Inflammatory macrophage treated with lipopolysaccharide for 4 hours (primary cell): ENCODE results near the gene GNB3.
"Not testable (repeated sequence)": the region's sequence is repeated elsewhere in the genome, so short reads cannot be mapped to it uniquely, and the experiment has no call there.

Source experiments
- DNase-seq: peaks from one replicate; pipeline ENCODE4 v3.0.0-alpha.2; 2020

The GNB3 gene

DNA sequence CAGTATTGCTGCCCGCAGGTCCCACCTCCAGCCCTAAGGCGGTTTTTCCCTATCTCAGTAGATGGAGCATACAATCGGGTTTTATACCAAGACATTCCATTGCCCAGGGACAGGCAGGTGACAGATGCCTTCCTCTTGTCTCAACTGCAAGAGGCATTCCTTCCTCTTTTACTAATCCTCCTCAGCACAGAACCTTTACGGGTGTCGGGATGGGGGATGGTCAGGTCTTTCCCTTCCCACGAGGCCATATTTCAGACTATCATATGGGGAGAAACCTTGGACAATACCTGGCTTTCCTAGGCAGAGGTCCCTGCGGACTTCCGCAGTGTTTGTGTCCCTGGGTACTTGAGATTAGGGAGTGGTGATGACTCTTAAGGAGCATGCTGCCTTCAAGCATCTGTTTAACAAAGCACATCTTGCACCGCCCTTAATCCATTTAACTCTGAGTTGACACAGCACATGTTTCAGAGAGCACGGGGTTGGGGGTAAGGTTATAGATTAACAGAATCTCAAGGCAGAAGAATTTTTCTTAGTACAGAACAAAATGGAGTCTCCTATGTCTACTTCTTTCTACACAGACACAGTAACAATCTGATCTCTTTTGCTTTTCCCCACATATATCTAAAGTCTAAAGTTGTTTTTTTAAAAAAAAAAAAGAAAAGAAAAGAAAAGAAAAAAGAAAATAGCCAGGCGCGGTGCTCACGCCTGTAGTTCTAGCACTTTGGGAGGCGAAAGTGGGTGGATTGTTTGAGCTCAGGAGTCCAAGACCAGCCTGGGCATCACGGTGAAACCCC lies 45.7 kb downstream of the GNB3 start:
- not testable (repeated sequence) for DNase-seq

DNA sequence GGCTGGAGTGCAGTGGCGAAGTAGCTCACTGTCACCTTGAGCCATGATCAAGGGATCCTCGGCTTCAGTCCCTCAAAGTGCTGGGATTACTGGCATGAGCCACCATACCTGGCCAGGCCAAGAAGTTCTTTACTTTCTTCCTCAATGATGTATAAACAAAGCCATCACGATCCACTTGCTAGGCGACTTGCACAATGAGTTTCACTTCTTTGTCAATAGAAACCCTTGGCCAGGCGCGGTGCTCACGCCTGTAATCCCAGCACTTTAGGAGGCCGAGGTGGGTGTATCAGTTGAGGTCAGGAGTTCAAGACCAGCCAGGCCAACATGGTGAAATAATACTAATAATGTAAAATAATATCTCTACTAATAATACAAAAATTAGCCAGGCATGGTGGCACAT lies 46.7 kb downstream of the GNB3 start:
- peak; percentile 78 for DNase-seq

DNA sequence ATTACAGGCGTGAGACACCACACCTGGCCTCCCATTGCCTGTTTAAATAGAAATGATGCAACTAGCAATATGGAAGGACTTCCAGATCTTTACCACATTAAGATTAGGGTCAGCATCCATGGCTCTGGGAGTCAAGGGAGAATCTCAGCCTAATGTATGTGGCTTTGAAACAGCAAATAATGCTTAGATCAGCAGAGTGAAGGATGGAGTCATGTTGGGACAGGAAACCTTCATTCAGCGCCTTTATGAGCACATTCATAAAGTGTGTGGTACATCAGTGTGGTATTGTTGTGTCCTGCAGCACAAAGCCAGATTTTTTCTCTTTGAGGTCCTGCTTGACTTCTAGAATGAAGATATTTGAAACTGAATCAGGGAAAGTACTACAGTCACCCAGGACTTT lies 47.6 kb downstream of the GNB3 start:
- no peak for DNase-seq

DNA sequence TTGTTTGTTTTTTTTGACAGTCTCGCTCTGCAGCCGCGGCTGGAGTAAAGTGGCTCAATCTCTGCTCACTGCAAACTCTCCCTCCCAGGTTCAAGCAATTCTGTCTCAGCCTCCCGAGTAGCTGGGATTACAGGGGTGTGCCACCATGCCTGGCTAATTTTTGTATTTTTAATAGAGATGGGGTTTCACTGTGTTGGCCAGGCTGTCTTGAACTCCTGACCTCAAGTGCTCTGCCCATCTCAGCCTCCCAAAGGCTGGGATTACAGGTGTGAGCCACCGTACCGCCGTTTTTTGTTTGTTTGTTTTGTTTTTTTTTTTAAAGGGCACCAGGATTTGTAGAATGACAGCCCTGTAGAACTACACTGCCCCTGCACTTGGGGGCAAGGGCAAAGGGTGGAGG lies 48.1 kb downstream of the GNB3 start:
- DNase-seq, result not testable (repeated sequence)

DNA sequence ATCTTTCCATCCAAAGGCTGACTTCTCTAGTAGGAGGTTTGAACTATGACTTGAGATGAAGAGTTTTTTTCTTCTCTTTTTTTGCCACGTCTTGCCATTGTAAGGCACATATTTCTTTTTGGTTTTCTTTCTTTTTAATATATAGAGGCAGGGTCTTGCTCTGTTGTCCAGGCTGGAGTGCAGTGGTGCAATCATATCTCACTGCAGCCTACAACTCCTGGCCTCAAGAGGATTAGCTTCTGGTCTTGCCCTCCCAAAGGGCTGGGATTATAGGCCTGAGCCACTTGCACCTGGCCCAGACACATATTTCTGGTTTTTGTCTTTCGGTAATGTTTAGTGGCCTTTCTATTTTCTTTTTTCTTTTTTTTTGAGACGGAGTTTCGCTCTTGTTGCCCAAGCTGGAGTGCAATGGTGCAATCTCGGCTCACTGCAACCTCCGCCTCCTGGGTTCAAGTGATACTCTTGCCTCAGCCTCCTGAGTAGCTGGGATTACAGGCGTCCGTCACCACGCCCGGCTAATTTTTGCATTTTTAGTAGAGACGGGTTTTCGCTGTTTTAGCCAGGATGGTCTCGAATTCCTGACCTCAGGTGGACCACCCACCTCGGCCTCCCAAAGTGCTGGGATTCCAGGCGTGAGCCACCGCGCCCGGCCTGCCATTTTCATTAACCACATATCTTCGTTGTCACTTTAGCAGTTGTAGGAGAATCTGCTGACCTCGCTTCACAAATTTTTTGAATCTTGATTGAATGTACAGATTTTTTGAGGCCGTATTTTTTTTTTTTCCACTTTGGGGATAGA lies 49.2 kb downstream of the GNB3 start:
- DNase-seq, result not testable (repeated sequence)

DNA sequence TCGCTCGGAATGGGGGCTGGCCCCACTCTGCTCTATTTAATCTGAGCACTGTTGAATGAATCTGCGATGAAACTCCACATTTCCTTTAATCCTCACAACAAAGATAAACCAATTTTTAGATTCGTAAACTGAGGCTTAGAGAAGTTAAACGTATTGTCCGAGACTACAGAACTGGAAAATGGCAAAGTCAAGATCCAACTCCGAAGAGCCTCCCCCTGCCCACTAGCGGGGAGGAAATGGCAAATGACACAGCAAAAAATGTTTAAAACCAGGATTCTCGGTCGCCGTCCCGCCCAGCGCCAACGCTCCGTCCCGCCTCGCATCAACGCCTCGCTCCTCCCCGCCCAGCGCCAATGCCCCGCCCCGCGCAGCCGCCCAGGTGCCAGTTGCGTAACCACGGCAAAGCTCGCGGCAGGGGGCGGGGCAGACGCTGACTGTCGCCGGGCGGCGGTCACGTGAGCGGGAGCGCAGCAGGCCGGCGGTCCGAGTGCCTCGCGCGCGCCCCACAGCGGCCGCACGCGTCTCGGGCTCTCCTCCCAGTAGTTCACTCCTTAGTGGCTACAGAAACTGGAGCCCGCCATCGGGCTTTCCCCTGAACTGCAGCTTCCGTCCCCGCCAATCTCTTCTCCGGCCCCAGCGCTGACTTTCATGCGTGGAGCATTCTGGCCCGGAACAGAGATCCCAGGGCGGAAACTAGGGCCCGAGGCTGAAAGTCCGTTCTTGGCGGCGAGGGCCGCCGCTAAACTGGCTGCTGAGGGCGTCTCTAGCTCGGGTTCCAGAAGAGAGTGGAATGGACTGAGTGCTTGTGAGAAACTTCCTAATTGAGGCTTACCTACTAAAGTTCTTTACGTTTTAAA lies 50.3 kb downstream of the GNB3 start:
- DNase-seq, result peak; percentile 98

DNA sequence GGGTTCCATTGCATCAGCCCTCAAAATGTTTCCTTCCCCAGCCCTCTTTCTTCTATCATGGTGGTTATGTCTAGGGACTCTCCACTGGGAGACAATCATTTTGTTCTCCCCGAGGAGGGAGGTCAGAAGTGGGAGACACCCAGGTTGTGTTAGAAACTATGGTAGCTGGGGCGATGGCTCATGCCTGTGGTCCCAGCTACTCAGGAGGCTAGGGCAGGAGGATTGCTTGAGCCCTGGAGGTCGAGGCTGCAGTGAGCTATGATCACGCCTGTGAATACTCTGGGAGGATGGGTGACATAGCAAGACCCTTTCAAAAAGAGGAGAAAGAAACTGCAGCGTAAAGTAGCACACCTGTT lies 50.9 kb downstream of the GNB3 start:
- DNase-seq, result no peak

DNA sequence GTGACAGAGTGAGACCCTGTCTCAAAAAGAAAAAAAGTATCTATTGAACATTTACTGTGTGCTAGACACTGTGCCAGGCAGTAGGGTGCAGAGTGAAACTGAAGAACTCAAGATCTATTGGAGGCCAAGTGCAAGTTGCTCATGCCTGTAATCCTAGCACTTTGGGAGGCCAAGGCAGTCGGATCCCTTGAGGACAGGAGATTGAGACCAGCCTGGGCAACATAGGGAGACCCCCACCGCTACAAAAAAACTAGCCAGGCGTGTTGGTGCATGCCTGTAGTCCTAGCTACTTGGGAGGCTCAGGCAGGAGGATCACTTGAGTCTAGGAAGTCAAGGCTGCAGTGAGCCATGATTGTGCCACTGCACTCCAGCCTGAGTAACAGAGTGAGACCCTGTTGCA lies 52.0 kb downstream of the GNB3 start:
- DNase-seq, result not testable (repeated sequence)

DNA sequence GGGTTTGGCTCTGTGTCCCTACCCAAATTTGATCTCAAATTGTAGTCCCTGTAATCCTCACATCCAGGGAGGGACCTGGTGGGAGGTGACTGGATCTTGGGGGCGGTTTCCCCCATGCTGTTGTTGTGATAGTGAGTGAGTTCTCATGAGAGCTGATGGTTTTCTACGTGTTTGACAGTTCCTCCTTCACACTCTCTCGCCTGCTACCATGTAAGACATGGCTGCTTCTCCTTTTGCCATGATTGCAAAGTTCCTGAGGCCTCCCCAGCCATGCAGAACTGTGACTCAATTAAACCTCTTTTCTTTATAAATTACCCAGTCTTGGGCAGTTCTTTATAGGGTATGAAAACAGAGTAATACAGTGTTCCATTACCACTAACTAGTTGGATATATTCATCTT lies 53.6 kb downstream of the GNB3 start:
- peak; percentile 51 for DNase-seq
